A549 treated with AZD9567 at 1 μM for 4 hours (cell line): Measurements from ENCODE around the gene TRIM13. TPM values are rescaled to one million over a fixed set of nuclear protein-coding genes. Genes with fewer than 3 reads are reported as not detected.

Source experiments
- total RNA-seq: library from RNA; stranded (reverse); fragments of 200-300 nt; extraction: Qiagen RNA extraction; gene quantifications from 5 replicates; pipeline ENCODE4 v1.2.3, GENCODE V29; 2022; ENCODE audit not compliant: insufficient read depth

Gene TRIM13, protein sequence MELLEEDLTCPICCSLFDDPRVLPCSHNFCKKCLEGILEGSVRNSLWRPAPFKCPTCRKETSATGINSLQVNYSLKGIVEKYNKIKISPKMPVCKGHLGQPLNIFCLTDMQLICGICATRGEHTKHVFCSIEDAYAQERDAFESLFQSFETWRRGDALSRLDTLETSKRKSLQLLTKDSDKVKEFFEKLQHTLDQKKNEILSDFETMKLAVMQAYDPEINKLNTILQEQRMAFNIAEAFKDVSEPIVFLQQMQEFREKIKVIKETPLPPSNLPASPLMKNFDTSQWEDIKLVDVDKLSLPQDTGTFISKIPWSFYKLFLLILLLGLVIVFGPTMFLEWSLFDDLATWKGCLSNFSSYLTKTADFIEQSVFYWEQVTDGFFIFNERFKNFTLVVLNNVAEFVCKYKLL
- 14.7 to 19.2 TPM (median 15.1 TPM) in 5 replicates for total RNA-seq

DNA sequence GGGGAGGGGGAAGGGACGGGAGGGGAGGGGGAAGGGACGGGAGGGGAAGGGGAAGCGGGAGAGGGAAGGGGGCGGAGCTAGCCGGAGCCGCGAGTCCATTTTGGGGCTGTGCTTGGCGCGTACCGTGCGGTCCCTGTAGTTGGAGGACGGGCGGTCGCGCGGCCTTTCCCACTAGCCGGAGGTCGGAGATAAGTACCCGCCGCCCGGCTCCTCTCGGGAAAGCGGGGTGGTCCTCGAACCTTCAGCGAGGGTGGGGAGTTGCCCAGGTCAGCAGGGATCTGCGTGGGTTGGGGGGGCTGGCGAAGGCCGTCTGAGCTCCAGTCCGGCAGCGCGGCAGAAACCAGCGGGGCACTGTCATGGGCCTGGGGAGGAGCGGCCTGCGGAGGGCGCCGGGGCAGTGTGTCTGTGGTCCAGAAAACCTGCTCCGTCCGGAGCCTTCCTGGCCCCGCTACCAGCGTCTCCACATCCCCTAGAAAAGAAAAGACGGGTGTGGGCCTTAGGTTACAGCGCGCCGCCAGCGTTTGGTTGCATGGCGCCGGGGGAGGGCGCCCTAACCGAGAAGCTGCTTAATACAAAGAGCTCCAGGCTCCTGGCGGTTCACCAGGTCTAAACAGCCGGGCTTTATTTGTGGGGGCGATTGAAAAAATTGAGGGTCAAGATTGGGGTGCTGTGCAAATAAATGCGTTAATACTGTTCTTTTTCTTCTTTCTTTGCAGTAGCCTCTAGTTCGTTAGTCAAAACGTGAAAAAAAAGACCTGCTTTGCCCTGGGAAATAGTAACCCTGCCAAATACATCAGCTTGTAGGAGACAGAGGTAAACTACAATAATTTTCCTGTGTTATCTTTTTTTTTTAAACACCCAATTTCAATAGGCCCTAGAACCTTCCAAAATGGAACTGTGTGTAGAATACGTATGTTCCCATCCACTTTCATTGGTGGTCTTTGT, at the start of gene TRIM13:
Gene TRIM13, plus strand, starts transcription at position 92 of the 945 bp plus-strand sequence. CDS start 14,899 bp downstream, outside the sequence.

DNA sequence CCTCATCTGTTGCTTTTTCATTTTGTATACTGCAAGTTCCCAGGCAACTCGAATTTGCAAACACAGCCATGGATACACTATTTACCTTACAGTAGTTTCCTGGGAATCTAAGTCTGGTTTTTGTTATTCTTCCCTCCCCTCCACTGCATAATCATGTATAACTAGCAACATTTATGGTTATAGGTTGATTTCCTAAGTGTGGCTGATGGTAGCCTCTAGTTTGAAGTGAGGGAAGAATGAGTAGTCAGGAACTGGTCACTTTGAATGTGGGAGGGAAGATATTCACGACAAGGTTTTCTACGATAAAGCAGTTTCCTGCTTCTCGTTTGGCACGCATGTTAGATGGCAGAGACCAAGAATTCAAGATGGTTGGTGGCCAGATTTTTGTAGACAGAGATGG, 18.4 kb downstream of the TRIM13 start, which contains the start of gene KCNRG:
Gene KCNRG, plus strand, starts transcription at position 187 of the 400 bp plus-strand sequence. Its CDS starts 50 bp downstream, at position 237.

Other genes with a start within 250 kb of the TRIM13 start
- 24.2 to 33.7 TPM (median 28.9 TPM) in 5 replicates for gene KPNA3, start 204.4 kb upstream of the TRIM13 start, total RNA-seq
- 9.2 to 12.9 TPM (median 10.3 TPM) in 5 replicates for gene SPRYD7, start 60.7 kb upstream of the TRIM13 start, total RNA-seq
- gene KCNRG, start 18.4 kb downstream of the TRIM13 start, total RNA-seq, result 0.29 to 0.60 TPM (median 0.55 TPM) in 4 of 5 replicates, not detected in the other